GM12874 (cell line): ENCODE measurements around the gene JKAMP.

Source experiments
- TF ChIP-seq, protein P1 (sequence below): IDR thresholded peaks from 2 replicates; pipeline ENCODE4 v1.5.1; 2011; ENCODE audit warnings: low read depth, mild to moderate bottlenecking, control low read depth, low read length, moderate library complexity; ENCODE audit not compliant: insufficient read depth

JKAMP gene

GRCh38 chr14:59465316-59466135, 18.8 kb upstream of the JKAMP start, which contains the start of gene GPR135:
GPR135 (minus strand) TSS chr14:59465380; CDS start chr14:59465226, 154 bp downstream.
- TF ChIP-seq, protein P1, sequence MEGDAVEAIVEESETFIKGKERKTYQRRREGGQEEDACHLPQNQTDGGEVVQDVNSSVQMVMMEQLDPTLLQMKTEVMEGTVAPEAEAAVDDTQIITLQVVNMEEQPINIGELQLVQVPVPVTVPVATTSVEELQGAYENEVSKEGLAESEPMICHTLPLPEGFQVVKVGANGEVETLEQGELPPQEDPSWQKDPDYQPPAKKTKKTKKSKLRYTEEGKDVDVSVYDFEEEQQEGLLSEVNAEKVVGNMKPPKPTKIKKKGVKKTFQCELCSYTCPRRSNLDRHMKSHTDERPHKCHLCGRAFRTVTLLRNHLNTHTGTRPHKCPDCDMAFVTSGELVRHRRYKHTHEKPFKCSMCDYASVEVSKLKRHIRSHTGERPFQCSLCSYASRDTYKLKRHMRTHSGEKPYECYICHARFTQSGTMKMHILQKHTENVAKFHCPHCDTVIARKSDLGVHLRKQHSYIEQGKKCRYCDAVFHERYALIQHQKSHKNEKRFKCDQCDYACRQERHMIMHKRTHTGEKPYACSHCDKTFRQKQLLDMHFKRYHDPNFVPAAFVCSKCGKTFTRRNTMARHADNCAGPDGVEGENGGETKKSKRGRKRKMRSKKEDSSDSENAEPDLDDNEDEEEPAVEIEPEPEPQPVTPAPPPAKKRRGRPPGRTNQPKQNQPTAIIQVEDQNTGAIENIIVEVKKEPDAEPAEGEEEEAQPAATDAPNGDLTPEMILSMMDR = no peak

GRCh38 chr14:59474172-59474571, 10.1 kb upstream of the JKAMP start:
- TF ChIP-seq, protein P1 = no peak

DNA sequence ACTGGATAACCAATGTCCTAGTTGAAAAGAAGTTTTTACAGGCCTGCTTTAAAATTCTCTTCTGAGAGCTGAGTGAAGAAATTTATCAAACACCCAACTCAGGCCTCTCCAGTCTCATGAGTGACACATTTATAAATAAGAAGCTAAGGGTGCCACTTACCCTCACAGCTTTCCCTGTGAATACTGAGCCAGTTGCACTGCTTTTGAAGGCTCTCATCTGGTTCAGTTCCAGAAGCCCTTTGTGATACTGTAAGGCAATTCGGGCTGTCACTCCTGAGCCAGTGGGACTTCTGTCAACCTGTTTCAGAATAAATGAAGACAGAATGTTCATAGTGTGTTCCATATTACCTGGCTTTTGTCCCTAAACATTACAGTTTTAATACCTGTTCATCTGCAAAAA, 8.6 kb upstream of the JKAMP start:
- TF ChIP-seq, protein P1 = no peak

DNA sequence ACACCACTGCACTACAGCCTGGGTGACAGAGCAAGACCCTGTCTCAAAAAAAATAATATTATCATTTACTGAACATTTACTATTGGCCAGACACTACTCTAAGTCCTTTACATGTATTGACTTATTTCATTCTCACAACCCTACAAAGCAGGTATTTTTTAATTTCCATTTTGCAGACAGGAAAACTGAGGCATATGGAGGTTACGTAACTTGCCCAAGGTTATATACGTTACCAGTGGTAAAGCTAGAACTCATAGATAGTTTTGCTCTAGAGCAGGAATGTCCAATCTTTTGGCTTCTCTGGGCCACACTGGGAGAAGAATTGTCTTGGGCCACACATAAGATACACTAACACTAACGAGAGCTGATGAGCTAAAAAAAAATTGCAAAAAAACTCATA, 5.8 kb upstream of the JKAMP start:
- TF ChIP-seq, protein P1 = no peak

- TF ChIP-seq, protein P1 = no peak
These were observed 4.2 kb upstream of the JKAMP start for GRCh38 chr14:59480166-59480565.

- TF ChIP-seq, protein P1 = no peak
These were observed 2.9 kb upstream of the JKAMP start for GRCh38 chr14:59481407-59481806.

- TF ChIP-seq, protein P1 = no peak
These were observed 2.3 kb upstream of the JKAMP start for GRCh38 chr14:59481871-59482540.
